Tibial nerve (tissue), 4 donors: ENCODE data around the gene ING1.

Experiments
- CTCF ChIP-seq, 5 experiments: fragments of 200-600 bp in 3 of 5; fragments of 450-650 bp in 2 of 5; sonication (generic) in 3 of 5; IDR thresholded peaks; one replicate each; pipeline ENCODE4 v1.5.1; 2016 to 2019; ENCODE audit warnings: antibody characterized with exemption in 5 of 5, mild to moderate bottlenecking in 3 of 5, moderate library complexity in 2 of 5
- EP300 ChIP-seq, 2 donors: sonication (generic); formaldehyde crosslinking; IDR thresholded peaks; one replicate each; pipeline ENCODE4 v1.6.1; 2017; ENCODE audit warnings: antibody characterized with exemption in 2 of 2, mild to moderate bottlenecking in 1 of 2
- POLR2A ChIP-seq, 2 donors: fragments of 450-650 bp; IDR thresholded peaks; one replicate each; pipeline ENCODE4 v1.6.1; 2017; ENCODE audit warnings: antibody characterized with exemption in 2 of 2, mild to moderate bottlenecking in 2 of 2, moderate library complexity in 2 of 2

- TF ChIP-seq EP300 (IDR thresholded peaks at IDR 0.05) (no peak), CTCF (IDR thresholded peaks at IDR 0.05) (no peak), POLR2A (IDR thresholded peaks at IDR 0.05) (no peak)
Measured at GRCh38 chr13:110748271-110748670, 34.8 kb downstream of the ING1 start.
